SU-DHL-6 (cell line): ENCODE measurements around the gene ELAVL3.

Source experiments
- H2AFZ ChIP-seq: fragments of 200-600 bp; sonication (generic); 2 replicates; pipeline ENCODE4 v1.6.1; 2014; ENCODE audit warnings: low read depth, mild to moderate bottlenecking, moderate library complexity, mixed read lengths, antibody characterized with exemption, low read length; ENCODE audit not compliant: severe bottlenecking
- H3F3A ChIP-seq: fragments of 200-600 bp; shearing (Covaris generic); 2 replicates; pipeline ENCODE4 v1.6.0; 2016; ENCODE audit warnings: antibody characterized with exemption, mild to moderate bottlenecking; ENCODE audit not compliant: insufficient read depth
- H3K27ac ChIP-seq: fragments of 200-600 bp; sonication (generic); 2 replicates; pipeline ENCODE4 v1.5.1; 2016; ENCODE audit warnings: low read depth, mild to moderate bottlenecking, low read length, moderate library complexity, mixed read lengths
- H3K27me3 ChIP-seq: fragments of 200-600 bp; sonication (generic), shearing (Covaris generic); 2 replicates; pipeline ENCODE4 v1.6.0; 2014; ENCODE audit warnings: mild to moderate bottlenecking, low read length
- H3K36me3 ChIP-seq: fragments of 200-600 bp; sonication (generic); 2 replicates; pipeline ENCODE4 v1.6.1; 2014; ENCODE audit warnings: mild to moderate bottlenecking, low read length, mixed read lengths
- H3K4me2 ChIP-seq: fragments of 300-600, 200-600 bp; shearing (Covaris generic), sonication (generic); 2 replicates; pipeline ENCODE4 v1.6.0; 2014; ENCODE audit warnings: low read length, low read depth, mild to moderate bottlenecking; ENCODE audit not compliant: poor library complexity, severe bottlenecking
- H3K4me3 ChIP-seq: fragments of 200-600 bp; sonication (generic); 2 replicates; pipeline ENCODE4 v1.5.1; 2014; ENCODE audit warnings: antibody characterized with exemption, low read length, mild to moderate bottlenecking, mixed read lengths; ENCODE audit not compliant: insufficient read depth, poor library complexity, severe bottlenecking
- H3K79me2 ChIP-seq: fragments of 200-600 bp; sonication (generic); 2 replicates; pipeline ENCODE4 v1.6.1; 2014; ENCODE audit warnings: mild to moderate bottlenecking, low read length, moderate library complexity; ENCODE audit not compliant: insufficient read depth
- H3K9ac ChIP-seq: fragments of 200-600 bp; sonication (generic); 2 replicates; pipeline ENCODE4 v1.7.0; 2014; ENCODE audit warnings: mild to moderate bottlenecking, low read length
- H3K9me2 ChIP-seq: fragments of 200-600 bp; sonication (generic); replicated peaks from 2 replicates; pipeline ENCODE4 v1.6.1; 2014; ENCODE audit warnings: low read length; ENCODE audit not compliant: insufficient read depth
- H3K9me3 ChIP-seq: fragments of 200-600 bp; sonication (generic); 2 replicates; pipeline ENCODE4 v1.6.1; 2014; ENCODE audit warnings: low read length, mixed read lengths; ENCODE audit not compliant: insufficient read depth
- H4K20me1 ChIP-seq: fragments of 200-600 bp; sonication (generic); 2 replicates; pipeline ENCODE4 v1.6.1; 2014; ENCODE audit warnings: low read depth, mild to moderate bottlenecking, antibody characterized with exemption, low read length, moderate library complexity, mixed read lengths
- CTCF ChIP-seq: fragments of 200-600 bp; sonication (generic); IDR thresholded peaks from one replicate; pipeline ENCODE4 v1.5.1; 2017; ENCODE audit warnings: antibody characterized with exemption, mild to moderate bottlenecking, low read length, moderate library complexity; ENCODE audit not compliant: insufficient read depth, poor library complexity, severe bottlenecking
- EZH2phosphoT487 ChIP-seq: fragments of 200-600 bp; sonication (generic), shearing (Covaris generic); conservative IDR thresholded peaks from 2 replicates; pipeline ENCODE4 v1.6.1; 2018; ENCODE audit warnings: mild to moderate bottlenecking, antibody characterized with exemption, low read length, moderate library complexity, mixed read lengths

Gene ELAVL3

GRCh38 chr19:11499220-11499726 lies 18.4 kb upstream of the ELAVL3 start:
- H3F3A ChIP-seq, result no peaks in the 10 kb centered on the region
- TF ChIP-seq EZH2phosphoT487 (no peak), CTCF (no peak)

GRCh38 chr19:11496391-11497163 lies 15.7 kb upstream of the ELAVL3 start:
- Histone ChIP-seq H3K9me2 (no peaks in the 10 kb centered on the region), H3K9me3 (no peaks in the 10 kb centered on the region), H3K4me2 (no peak overlapping the region), H4K20me1 (no peaks in the 10 kb centered on the region), H3K9ac (no peak overlapping the region), H3K4me3 (no peak overlapping the region), H3K27ac (no peak overlapping the region), H3K27me3 (no peaks in the 10 kb centered on the region), H3K79me2 (no peaks in the 10 kb centered on the region), H3F3A (no peaks in the 10 kb centered on the region), H2AFZ (no peak overlapping the region), H3K36me3 (no peaks in the 10 kb centered on the region)
- TF ChIP-seq CTCF (peak; percentile 86), EZH2phosphoT487 (no peak)

More at GRCh38 chr19:11499220-11499726, 18.4 kb upstream of the ELAVL3 start:
- Histone ChIP-seq H4K20me1 (no peaks in the 10 kb centered on the region), H3K27ac (no peak overlapping the region), H3K4me3 (no peak overlapping the region), H3K36me3 (no peaks in the 10 kb centered on the region), H3K27me3 (no peaks in the 10 kb centered on the region), H3K79me2 (peaks cover 6% of the 10 kb centered on the region), H3K9me3 (no peaks in the 10 kb centered on the region), H3K9ac (no peak overlapping the region), H2AFZ (no peak overlapping the region), H3K9me2 (no peaks in the 10 kb centered on the region), H3K4me2 (no peak overlapping the region)

- Histone ChIP-seq H3K36me3 (no peaks in the 10 kb centered on the region), H3K27me3 (no peaks in the 10 kb centered on the region), H3K9me2 (no peaks in the 10 kb centered on the region), H3K4me3 (no peak overlapping the region), H3K9ac (no peak overlapping the region), H3F3A (no peaks in the 10 kb centered on the region), H3K9me3 (no peaks in the 10 kb centered on the region), H2AFZ (no peak overlapping the region), H3K4me2 (no peak overlapping the region), H4K20me1 (no peaks in the 10 kb centered on the region), H3K79me2 (no peaks in the 10 kb centered on the region), H3K27ac (no peak overlapping the region)
- TF ChIP-seq EZH2phosphoT487 (no peak), CTCF (no peak)
Measured at GRCh38 chr19:11495885-11496284, 15.0 kb upstream of the ELAVL3 start.
